ENCODE measurements around the gene MYH13.

The MYH13 gene

GRCh38 chr17:10372906-10373305 is at the start of gene MYH13:
MYH13 (minus strand) TSS chr17:10373006; CDS start chr17:10364530, 8,476 bp downstream.
- DNase-seq = no peak

GRCh38 chr17:10421900-10422542 is 49.2 kb upstream of the MYH13 start, which contains the start of gene MYH8:
MYH8 (minus strand) TSS chr17:10421950; CDS start chr17:10420227, 1,723 bp downstream.
- no peak for DNase-seq

GRCh38 chr17:10421211-10421610 is 48.4 kb upstream of the MYH13 start:
- DNase-seq = no peak

- DNase-seq = no peak
These were observed 48.0 kb upstream of the MYH13 start for GRCh38 chr17:10420811-10421210.

GRCh38 chr17:10417431-10417830 is 44.6 kb upstream of the MYH13 start:
- DNase-seq = no peak

GRCh38 chr17:10415161-10415560 is 42.4 kb upstream of the MYH13 start:
- DNase-seq = no peak

- no peak for DNase-seq
These were observed 30.8 kb upstream of the MYH13 start for GRCh38 chr17:10403589-10403988.

- no peak for DNase-seq
These were observed 25.5 kb upstream of the MYH13 start for GRCh38 chr17:10398352-10398751.

- DNase-seq = no peak
These were observed 23.8 kb upstream of the MYH13 start for GRCh38 chr17:10396524-10397163.

GRCh38 chr17:10394201-10394887 is 21.5 kb upstream of the MYH13 start:
- no peak for DNase-seq

GRCh38 chr17:10392880-10393279 is 20.1 kb upstream of the MYH13 start:
- no peak for DNase-seq

GRCh38 chr17:10385871-10386270 is 13.1 kb upstream of the MYH13 start:
- no peak for DNase-seq

GRCh38 chr17:10384175-10384574 is 11.4 kb upstream of the MYH13 start:
- no peak for DNase-seq

- DNase-seq = no peak
These were observed 8.0 kb upstream of the MYH13 start for GRCh38 chr17:10380631-10381408.

GRCh38 chr17:10370016-10370608 is 2.7 kb downstream of the MYH13 start:
- no peak for DNase-seq

GRCh38 chr17:10369239-10369638 is 3.6 kb downstream of the MYH13 start:
- no peak for DNase-seq

GRCh38 chr17:10368561-10368960 is 4.2 kb downstream of the MYH13 start:
- no peak for DNase-seq

- DNase-seq = no peak
These were observed 12.2 kb downstream of the MYH13 start for GRCh38 chr17:10360578-10360977.

GRCh38 chr17:10357768-10358167 is 15.0 kb downstream of the MYH13 start:
- DNase-seq = no peak

- DNase-seq = no peak
These were observed 18.2 kb downstream of the MYH13 start for GRCh38 chr17:10354651-10355050.

GRCh38 chr17:10352893-10353292 is 19.9 kb downstream of the MYH13 start:
- DNase-seq = no peak

GRCh38 chr17:10349403-10349802 is 23.4 kb downstream of the MYH13 start:
- DNase-seq = no peak

- no peak for DNase-seq
These were observed 28.0 kb downstream of the MYH13 start for GRCh38 chr17:10344816-10345215.

All from NCI-H748 treated with DMSO at 0.1 percent for 48 hours (cell line).